Neuronal stem cell (in vitro differentiated cells): Measurements from ENCODE around the gene IFI27.

Source experiments
- DNase-seq: peaks from one replicate; pipeline ENCODE4 v3.0.0-alpha.2; 2013; ENCODE audit warnings: low spot score
- H2AFZ ChIP-seq: one replicate; pipeline ENCODE4 v1.6.1; 2013; ENCODE audit warnings: mild to moderate bottlenecking, low read length, inconsistent platforms
- H2AK5ac ChIP-seq: 2 replicates; pipeline ENCODE4 v1.6.1; 2013; ENCODE audit warnings: low read depth, mild to moderate bottlenecking, inconsistent platforms, low read length, moderate library complexity, mixed read lengths
- H2BK120ac ChIP-seq: 2 replicates; pipeline ENCODE4 v1.6.1; 2013; ENCODE audit warnings: low read depth, mild to moderate bottlenecking, inconsistent platforms, low read length, moderate library complexity, mixed read lengths
- H2BK12ac ChIP-seq: one replicate; pipeline ENCODE4 v1.6.1; 2013; ENCODE audit warnings: low read length, inconsistent platforms
- H2BK15ac ChIP-seq: 2 replicates; pipeline ENCODE4 v1.6.1; 2013; ENCODE audit warnings: mild to moderate bottlenecking, low read length, inconsistent platforms, mixed read lengths
- H2BK5ac ChIP-seq: one replicate; pipeline ENCODE4 v1.6.1; 2013; ENCODE audit warnings: inconsistent platforms, mild to moderate bottlenecking, low read length, moderate library complexity
- H3K14ac ChIP-seq: one replicate; pipeline ENCODE4 v1.6.1; 2013; ENCODE audit warnings: low read length, inconsistent platforms
- H3K18ac ChIP-seq: 2 replicates; pipeline ENCODE4 v1.6.1; 2013; ENCODE audit warnings: low read length, inconsistent platforms
- H3K23ac ChIP-seq: 2 replicates; pipeline ENCODE4 v1.6.1; 2013; ENCODE audit warnings: low read depth, mild to moderate bottlenecking, mixed read lengths, low read length, inconsistent platforms; ENCODE audit not compliant: poor library complexity
- H3K27ac ChIP-seq: replicated peaks from 3 replicates; pipeline ENCODE4 v1.5.1; 2013; ENCODE audit warnings: low read length, inconsistent platforms
- H3K27me3 ChIP-seq, 3 experiments: 2 replicates each; pipeline ENCODE4 v1.6.1; 2013; ENCODE audit warnings: low read length in 3 of 3, mild to moderate bottlenecking in 2 of 3, inconsistent platforms in 1 of 3, low read depth in 1 of 3, mixed read lengths in 1 of 3, moderate library complexity in 1 of 3; ENCODE audit not compliant: control insufficient read depth in 3 of 3, insufficient read depth in 3 of 3
- H3K36me3 ChIP-seq, 2 donors: replicated peaks in 1 of 2; 2 replicates each; pipeline ENCODE4 v1.6.1; 2013; ENCODE audit warnings: low read length in 2 of 2; ENCODE audit not compliant: control insufficient read depth in 2 of 2, insufficient read depth in 2 of 2
- H3K4ac ChIP-seq: 2 replicates; pipeline ENCODE4 v1.6.1; 2013; ENCODE audit warnings: inconsistent platforms, mild to moderate bottlenecking, low read length, moderate library complexity
- H3K4me1 ChIP-seq, 2 donors: 1 replicate in 1 of 2; 2 replicates in 1 of 2; pipeline ENCODE4 v1.6.1; 2013; ENCODE audit warnings: low read length in 2 of 2, low read depth in 1 of 2; ENCODE audit not compliant: control insufficient read depth in 2 of 2, insufficient read depth in 1 of 2
- H3K4me2 ChIP-seq: one replicate; pipeline ENCODE4 v1.6.1; 2013; ENCODE audit warnings: mild to moderate bottlenecking, low read length, inconsistent platforms; ENCODE audit not compliant: insufficient read depth, poor library complexity, severe bottlenecking
- H3K4me3 ChIP-seq, 2 donors: 2 replicates each; pipeline ENCODE4 v1.5.1; 2013; ENCODE audit warnings: low read length in 2 of 2, mild to moderate bottlenecking in 2 of 2, inconsistent platforms in 1 of 2, moderate library complexity in 1 of 2
- H3K79me1 ChIP-seq: one replicate; pipeline ENCODE4 v1.6.1; 2013; ENCODE audit warnings: low read depth, mild to moderate bottlenecking, inconsistent platforms, low read length, moderate library complexity
- H3K9ac ChIP-seq: one replicate; pipeline ENCODE4 v1.6.1; 2013; ENCODE audit warnings: mild to moderate bottlenecking, low read depth, low read length, inconsistent platforms; ENCODE audit not compliant: poor library complexity
- H3K9me3 ChIP-seq, 2 donors: replicated peaks in 1 of 2; 2 replicates each; pipeline versions ENCODE3 to v1.6.1; 2013; ENCODE audit warnings: low read length in 2 of 2, mild to moderate bottlenecking in 2 of 2, inconsistent platforms in 1 of 2, low read depth in 1 of 2, mixed read lengths in 1 of 2, moderate library complexity in 1 of 2; ENCODE audit not compliant: control insufficient read depth in 2 of 2, insufficient read depth in 1 of 2
- H4K8ac ChIP-seq: one replicate; pipeline ENCODE4 v1.6.1; 2013; ENCODE audit warnings: low read depth, mild to moderate bottlenecking, inconsistent platforms, low read length, moderate library complexity
- H4K91ac ChIP-seq: one replicate; pipeline ENCODE4 v1.6.1; 2013; ENCODE audit warnings: low read length, low read depth, mild to moderate bottlenecking, inconsistent platforms; ENCODE audit not compliant: poor library complexity
- WGBS, 2 donors: extraction: QIAGEN DNeasy Blood & Tissue Kit; methylation state at CpG; one replicate each; pipeline ENCODE4 v1.1.7; 2013; ENCODE audit warnings: missing lambda C conversion rate in 2 of 2, mixed read lengths in 1 of 2; ENCODE audit not compliant: insufficient read length in 2 of 2, insufficient replicate concordance in 1 of 2; ENCODE audit errors: extremely low coverage in 2 of 2; 5-methylcytosine and 5-hydroxymethylcytosine counted together

IFI27 gene

DNA sequence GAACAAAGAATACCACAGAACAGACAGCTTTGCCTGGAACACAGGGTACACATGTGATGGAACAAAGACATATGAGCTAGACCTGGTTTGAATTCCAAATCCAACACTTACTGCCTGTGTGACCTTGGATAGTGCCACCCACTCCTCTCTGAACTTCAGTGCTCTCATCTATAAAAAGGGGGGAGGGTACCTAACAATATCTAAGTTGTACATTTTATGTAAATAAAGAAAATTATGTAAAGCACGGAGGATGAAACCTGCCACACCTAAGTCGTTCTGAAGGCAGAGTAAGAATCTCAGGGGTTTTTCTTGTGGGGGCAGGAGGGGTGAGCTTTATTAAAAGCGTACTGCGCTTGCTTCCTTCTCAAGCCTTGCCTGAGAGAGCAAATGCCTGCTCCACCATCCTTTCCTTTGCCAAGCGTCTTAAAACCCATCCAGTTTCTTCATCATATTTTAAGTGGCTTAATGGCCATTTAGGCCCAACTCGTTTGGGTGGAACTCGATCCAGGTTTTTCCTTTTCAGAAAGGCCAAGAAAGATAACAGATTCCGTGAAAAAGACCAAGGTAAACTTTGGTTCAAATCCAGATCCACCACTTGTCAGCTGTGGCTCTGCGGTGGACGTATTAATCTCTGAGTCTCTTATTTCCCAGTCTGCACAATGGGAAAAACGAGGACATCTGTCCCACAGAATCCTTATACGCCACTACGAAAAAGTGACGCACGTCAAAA lies 30.5 kb upstream of the IFI27 start:
- DNase-seq, result no peak
- Histone ChIP-seq H3K18ac (no peak overlapping the region), H4K91ac (no peak overlapping the region), H2AFZ (peak overlapping the region; percentile 93), H4K8ac (no peak overlapping the region), H3K36me3 (peaks cover 11 to 46% of the 10 kb centered on the region in 2 donors), H3K27ac (no peak overlapping the region), H3K9me3 (peaks cover 0 to 47% of the 10 kb centered on the region in 2 donors), H2BK15ac (no peak overlapping the region), H3K4ac (no peak overlapping the region), H3K23ac (no peak overlapping the region), H2BK120ac (no peak overlapping the region), H3K4me1 (peaks cover 4 to 8% of the 10 kb centered on the region in 2 donors), H3K27me3 (no peaks in the 10 kb centered on the region), H3K14ac (no peak overlapping the region), H2AK5ac (no peak overlapping the region), H3K79me1 (peaks cover 8% of the 10 kb centered on the region), H2BK5ac (no peak overlapping the region), H3K4me2 (peak overlapping the region; percentile 58), H2BK12ac (no peak overlapping the region), H3K4me3 (peak overlapping the region; percentile 92 to 98), H3K9ac (no peak overlapping the region)
- no CpG with 5 or more reads among the region's 15 CpGs for WGBS, 2 donors

DNA sequence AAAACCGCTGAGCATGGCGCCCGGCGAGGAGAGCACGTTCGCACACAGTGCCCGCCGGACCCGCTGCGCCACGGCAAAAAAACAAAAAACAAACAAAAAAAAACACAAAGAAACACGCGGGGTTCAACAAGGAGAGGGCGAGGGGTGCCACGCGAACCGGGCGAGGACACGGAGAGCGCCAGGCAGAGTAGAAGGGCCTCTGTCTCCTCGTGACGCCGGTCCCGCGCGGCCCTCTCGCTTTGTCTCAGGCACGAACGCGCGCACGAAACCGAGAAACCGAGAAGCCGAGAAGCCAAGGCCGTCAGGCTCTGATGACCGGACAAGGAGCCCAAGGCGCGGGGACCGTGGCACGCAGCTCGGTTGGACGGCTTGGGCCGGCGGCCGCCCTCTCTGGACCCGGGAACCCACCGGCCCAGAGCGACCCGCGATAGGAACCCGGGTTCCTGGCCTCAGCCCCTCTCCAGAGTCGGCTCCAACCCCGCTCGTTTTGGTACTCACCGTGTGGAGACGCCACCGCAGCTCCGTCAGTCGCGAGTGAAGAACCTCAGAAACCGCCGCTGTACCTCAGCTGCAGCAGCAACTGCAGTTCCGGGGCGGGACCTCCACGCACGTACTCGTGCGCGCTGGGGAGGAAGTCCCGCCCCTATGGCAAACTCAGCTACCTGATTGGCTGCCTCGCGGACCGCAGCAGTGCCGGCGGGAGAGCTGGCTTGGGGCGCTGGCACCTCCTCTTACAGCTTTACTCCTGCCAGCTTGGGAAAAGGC lies 29.7 kb upstream of the IFI27 start, which contains the start of the genes DDX24 and IFI27L1:
TSS of gene DDX24 (minus strand) at position 582 of the 765 bp plus-strand sequence. CDS start 1,460 bp downstream, outside the sequence.
TSS of gene IFI27L1 (plus strand) at position 690 of the 765 bp plus-strand sequence. CDS start 15,628 bp downstream, outside the sequence.
- no peaks in the 10 kb centered on the region for H3K27me3 ChIP-seq
- no CpG with 5 or more reads among the region's 77 CpGs for WGBS, 2 donors
- H2BK120ac ChIP-seq, result no peak within 1 kb of the TSS
- H3K27ac ChIP-seq, result peak within 1 kb of the TSS; percentile 40
- peak within 1 kb of the TSS; percentile 90 for H3K23ac ChIP-seq
- no peak within 1 kb of the TSS for H4K8ac ChIP-seq
- H2BK5ac ChIP-seq, result no peak within 1 kb of the TSS
- peak within 1 kb of the TSS; percentile 94 for H3K9ac ChIP-seq
- no peak within 1 kb of the TSS for H4K91ac ChIP-seq
- H3K14ac ChIP-seq, result peak within 1 kb of the TSS; percentile 98
- H3K36me3 ChIP-seq, result peaks cover 11 to 39% of the 10 kb centered on the region in 2 donors
- DNase-seq, result peak; percentile 89
- H2AK5ac ChIP-seq, result peak within 1 kb of the TSS; percentile 51
- no peak within 1 kb of the TSS for H2BK15ac ChIP-seq
- peak within 1 kb of the TSS; percentile 58 for H3K4me2 ChIP-seq
- H3K9me3 ChIP-seq, result peaks cover 0 to 44% of the 10 kb centered on the region in 2 donors
- H3K18ac ChIP-seq, result peak within 1 kb of the TSS; percentile 89
- H2AFZ ChIP-seq, result peak within 1 kb of the TSS; percentile 93
- no peak within 1 kb of the TSS for H2BK12ac ChIP-seq
- peak within 1 kb of the TSS; percentile 92 to 98 for H3K4me3 ChIP-seq
- H3K79me1 ChIP-seq, result peaks cover 8% of the 10 kb centered on the region
- no peak within 1 kb of the TSS for H3K4ac ChIP-seq
- peaks cover 4 to 8% of the 10 kb centered on the region in 2 donors for H3K4me1 ChIP-seq

- H2AFZ ChIP-seq, result peak overlapping the region; percentile 93
- H2AK5ac ChIP-seq, result no peak overlapping the region
- peaks cover 0 to 41% of the 10 kb centered on the region in 2 donors for H3K9me3 ChIP-seq
- H2BK15ac ChIP-seq, result no peak overlapping the region
- no peak overlapping the region for H3K27ac ChIP-seq
- H3K79me1 ChIP-seq, result peaks cover 8% of the 10 kb centered on the region
- no peak overlapping the region for H3K4ac ChIP-seq
- H2BK5ac ChIP-seq, result no peak overlapping the region
- no peak overlapping the region for H3K14ac ChIP-seq
- peaks cover 11 to 34% of the 10 kb centered on the region in 2 donors for H3K36me3 ChIP-seq
- peaks cover 4 to 8% of the 10 kb centered on the region in 2 donors for H3K4me1 ChIP-seq
- no peak overlapping the region for H4K91ac ChIP-seq
- no peaks in the 10 kb centered on the region for H3K27me3 ChIP-seq
- H3K23ac ChIP-seq, result no peak overlapping the region
- WGBS, 2 donors, result no CpG with 5 or more reads among the region's 19 CpGs
- DNase-seq, result no peak
- H4K8ac ChIP-seq, result no peak overlapping the region
- peak overlapping the region; percentile 92 to 98 for H3K4me3 ChIP-seq
- H3K18ac ChIP-seq, result no peak overlapping the region
- H3K4me2 ChIP-seq, result peak overlapping the region; percentile 48
- peak overlapping the region; percentile 83 for H3K9ac ChIP-seq
- H2BK12ac ChIP-seq, result no peak overlapping the region
- no peak overlapping the region for H2BK120ac ChIP-seq
These were observed 29.1 kb upstream of the IFI27 start for GRCh38 chr14:94081386-94081820.

GRCh38 chr14:94087891-94088290 lies 22.6 kb upstream of the IFI27 start:
- Histone ChIP-seq H3K4me2 (no peak overlapping the region), H3K23ac (no peak overlapping the region), H2BK15ac (no peak overlapping the region), H3K18ac (no peak overlapping the region), H4K91ac (no peak overlapping the region), H4K8ac (no peak overlapping the region), H2BK120ac (no peak overlapping the region), H3K27ac (no peak overlapping the region), H3K27me3 (no peaks in the 10 kb centered on the region), H3K9me3 (peaks cover 0 to 12% of the 10 kb centered on the region in 2 donors), H3K4me3 (no peak overlapping the region), H2BK5ac (no peak overlapping the region), H3K9ac (no peak overlapping the region), H3K14ac (no peak overlapping the region), H3K36me3 (peaks cover 0 to 4% of the 10 kb centered on the region in 2 donors), H3K4me1 (no peaks in the 10 kb centered on the region), H3K4ac (no peak overlapping the region), H2BK12ac (no peak overlapping the region), H3K79me1 (no peaks in the 10 kb centered on the region), H2AFZ (no peak overlapping the region), H2AK5ac (no peak overlapping the region)
- DNase-seq, result no peak
- WGBS, 2 donors, result no CpG with 5 or more reads among the region's 4 CpGs
